Spleen (tissue), 7 donors: ENCODE data around the gene SEMA3E.
"Not testable (repeated sequence)": the region's sequence is repeated elsewhere in the genome, so short reads cannot be mapped to it uniquely, and the experiment has no call there.

Source experiments
- POLR2A ChIP-seq, 3 donors: fragments of 450-650 bp; IDR thresholded peaks; one replicate each; pipeline ENCODE4 v1.5.1; 2017; ENCODE audit warnings: antibody characterized with exemption in 3 of 3, mild to moderate bottlenecking in 1 of 3
- POLR2AphosphoS5 ChIP-seq, 3 donors: sonication (generic); formaldehyde crosslinking; IDR thresholded peaks; one replicate each; pipeline ENCODE4 v1.5.1; 2017; ENCODE audit warnings: antibody characterized with exemption in 3 of 3
- TF ChIP-seq, protein P1 (sequence below), 11 experiments: fragments of 200-600 bp in 7 of 11; fragments of 450-650 bp in 4 of 11; sonication (generic) in 4 of 11; IDR thresholded peaks in 8 of 11; conservative IDR thresholded peaks in 3 of 11; 1 replicate in 7 of 11; 2 replicates in 4 of 11; pipeline versions ENCODE4 v1.4.0 to v1.8.0; 2016 to 2021; ENCODE audit warnings: antibody characterized with exemption in 11 of 11, inconsistent platforms in 4 of 11, mild to moderate bottlenecking in 1 of 11
- donor health status: DM: no; HTN: no; CAD: no; lungs with moderate emphysema.
- donor health status: DM: no; HTN: no; CAD: no.
- donor health status: DM: no; HTN: no; CAD: no.

DNA sequence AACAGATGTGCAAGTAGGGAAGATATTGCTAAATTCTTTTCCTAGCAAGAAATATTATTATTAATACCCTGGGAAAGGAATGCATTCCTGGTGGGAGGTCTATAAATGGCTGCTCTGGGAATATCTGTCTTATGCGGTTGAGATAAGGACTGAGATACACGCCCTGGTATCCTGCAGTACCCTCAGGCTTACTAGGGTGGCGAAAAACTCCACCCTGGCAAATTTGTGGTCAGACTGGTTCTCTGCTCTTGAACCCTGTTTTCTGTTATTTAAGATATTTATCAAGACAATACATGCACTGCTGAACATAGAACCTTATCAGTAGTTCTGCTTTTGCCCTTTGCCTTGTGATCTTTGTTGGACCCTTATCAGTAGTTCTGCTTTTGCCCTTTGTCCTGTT is 96.4 kb downstream of the SEMA3E start:
- TF ChIP-seq, protein P1, sequence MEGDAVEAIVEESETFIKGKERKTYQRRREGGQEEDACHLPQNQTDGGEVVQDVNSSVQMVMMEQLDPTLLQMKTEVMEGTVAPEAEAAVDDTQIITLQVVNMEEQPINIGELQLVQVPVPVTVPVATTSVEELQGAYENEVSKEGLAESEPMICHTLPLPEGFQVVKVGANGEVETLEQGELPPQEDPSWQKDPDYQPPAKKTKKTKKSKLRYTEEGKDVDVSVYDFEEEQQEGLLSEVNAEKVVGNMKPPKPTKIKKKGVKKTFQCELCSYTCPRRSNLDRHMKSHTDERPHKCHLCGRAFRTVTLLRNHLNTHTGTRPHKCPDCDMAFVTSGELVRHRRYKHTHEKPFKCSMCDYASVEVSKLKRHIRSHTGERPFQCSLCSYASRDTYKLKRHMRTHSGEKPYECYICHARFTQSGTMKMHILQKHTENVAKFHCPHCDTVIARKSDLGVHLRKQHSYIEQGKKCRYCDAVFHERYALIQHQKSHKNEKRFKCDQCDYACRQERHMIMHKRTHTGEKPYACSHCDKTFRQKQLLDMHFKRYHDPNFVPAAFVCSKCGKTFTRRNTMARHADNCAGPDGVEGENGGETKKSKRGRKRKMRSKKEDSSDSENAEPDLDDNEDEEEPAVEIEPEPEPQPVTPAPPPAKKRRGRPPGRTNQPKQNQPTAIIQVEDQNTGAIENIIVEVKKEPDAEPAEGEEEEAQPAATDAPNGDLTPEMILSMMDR (IDR thresholded peaks at IDR 0.05 in 8 of 11, conservative IDR thresholded peaks at IDR 0.05 in 3 of 11), result not testable (repeated sequence)
- not testable (repeated sequence) for TF ChIP-seq POLR2AphosphoS5, POLR2A (IDR thresholded peaks at IDR 0.05)
